ENCODE data around the gene FPGT.

FPGT gene

GRCh38 chr1:74223453-74223852 is 25.4 kb downstream of the FPGT start:
- no peaks in the 10 kb centered on the region for H3K36me3 ChIP-seq (ENCODE audit: insufficient read depth)
- H3K9ac ChIP-seq: no peak overlapping the region
- H3K27ac ChIP-seq: no peak overlapping the region
- TF ChIP-seq CTCF (conservative IDR thresholded peaks at IDR 0.05; ENCODE audit: low read depth, low read length): no peak
- no peak overlapping the region for H2AFZ ChIP-seq (ENCODE audit: low read depth)
- H3K4me2 ChIP-seq: no peak overlapping the region
- no peaks in the 10 kb centered on the region for H3K79me2 ChIP-seq (ENCODE audit: insufficient read depth, low read depth)
- no peaks in the 10 kb centered on the region for H3K27me3 ChIP-seq (ENCODE audit: insufficient read depth, low read depth)
- no peaks in the 10 kb centered on the region for H4K20me1 ChIP-seq (ENCODE audit: insufficient read depth)
- no peaks in the 10 kb centered on the region for H3K4me1 ChIP-seq (ENCODE audit: low read depth, poor library complexity, severe bottlenecking)
- no peak overlapping the region for H3K4me3 ChIP-seq (IDR thresholded peaks at IDR 0.05; ENCODE audit: insufficient read depth, low read depth, low read length)

GRCh38 chr1:74235153-74235552 is 37.1 kb downstream of the FPGT start, which contains the start of gene TNNI3K:
Gene TNNI3K, plus strand, starts transcription at chr1:74235387. Its CDS starts 65 bp downstream, at chr1:74235452.
- Histone ChIP-seq H3K79me2 (ENCODE audit: insufficient read depth, low read depth) (no peaks in the 10 kb centered on the region), H2AFZ (ENCODE audit: low read depth) (no peak within 1 kb of the TSS), H3K9ac (no peak within 1 kb of the TSS), H4K20me1 (ENCODE audit: insufficient read depth) (no peaks in the 10 kb centered on the region), H3K4me3 (IDR thresholded peaks at IDR 0.05; ENCODE audit: insufficient read depth, low read depth, low read length) (no peak within 1 kb of the TSS), H3K4me1 (ENCODE audit: low read depth, poor library complexity, severe bottlenecking) (no peaks in the 10 kb centered on the region), H3K36me3 (ENCODE audit: insufficient read depth) (no peaks in the 10 kb centered on the region), H3K4me2 (no peak within 1 kb of the TSS), H3K27ac (no peak within 1 kb of the TSS), H3K27me3 (ENCODE audit: insufficient read depth, low read depth) (no peaks in the 10 kb centered on the region)
- no peak for TF ChIP-seq CTCF (conservative IDR thresholded peaks at IDR 0.05; ENCODE audit: low read depth, low read length)

GRCh38 chr1:74236440-74236839 is 38.4 kb downstream of the FPGT start:
- no peaks in the 10 kb centered on the region for H3K79me2 ChIP-seq (ENCODE audit: insufficient read depth, low read depth)
- H3K4me2 ChIP-seq: no peak overlapping the region
- no peak overlapping the region for H3K4me3 ChIP-seq (IDR thresholded peaks at IDR 0.05; ENCODE audit: insufficient read depth, low read depth, low read length)
- H3K36me3 ChIP-seq (ENCODE audit: insufficient read depth): no peaks in the 10 kb centered on the region
- no peak for TF ChIP-seq CTCF (conservative IDR thresholded peaks at IDR 0.05; ENCODE audit: low read depth, low read length)
- H4K20me1 ChIP-seq (ENCODE audit: insufficient read depth): no peaks in the 10 kb centered on the region
- H3K27ac ChIP-seq: no peak overlapping the region
- H2AFZ ChIP-seq (ENCODE audit: low read depth): no peak overlapping the region
- H3K27me3 ChIP-seq (ENCODE audit: insufficient read depth, low read depth): no peaks in the 10 kb centered on the region
- no peak overlapping the region for H3K9ac ChIP-seq
- no peaks in the 10 kb centered on the region for H3K4me1 ChIP-seq (ENCODE audit: low read depth, poor library complexity, severe bottlenecking)

GRCh38 chr1:74237035-74237434 is 39.0 kb downstream of the FPGT start:
- Histone ChIP-seq H3K27ac (no peak overlapping the region), H2AFZ (ENCODE audit: low read depth) (no peak overlapping the region), H3K27me3 (ENCODE audit: insufficient read depth, low read depth) (no peaks in the 10 kb centered on the region), H3K9ac (no peak overlapping the region), H3K4me1 (ENCODE audit: low read depth, poor library complexity, severe bottlenecking) (no peaks in the 10 kb centered on the region), H3K79me2 (ENCODE audit: insufficient read depth, low read depth) (no peaks in the 10 kb centered on the region), H4K20me1 (ENCODE audit: insufficient read depth) (no peaks in the 10 kb centered on the region), H3K36me3 (ENCODE audit: insufficient read depth) (no peaks in the 10 kb centered on the region), H3K4me2 (no peak overlapping the region), H3K4me3 (IDR thresholded peaks at IDR 0.05; ENCODE audit: insufficient read depth, low read depth, low read length) (no peak overlapping the region)
- TF ChIP-seq CTCF (conservative IDR thresholded peaks at IDR 0.05; ENCODE audit: low read depth, low read length): no peak
